HG02884 (cell line): Measurements from ENCODE around the gene ZNF503.

Experiments used
- ATAC-seq: cut with Tn5 transposase; IDR thresholded peaks from one replicate; pipeline ENCODE4 v1.9.1; 2021; ENCODE audit warnings: mild to moderate bottlenecking, moderate library complexity; ENCODE audit not compliant: unreplicated experiment

ZNF503 gene

GRCh38 chr10:75407713-75408508, 6.3 kb upstream of the ZNF503 start:
- ATAC-seq: no peak

GRCh38 chr10:75407224-75407712, 5.7 kb upstream of the ZNF503 start:
- no peak for ATAC-seq

GRCh38 chr10:75406462-75407223, 5.1 kb upstream of the ZNF503 start:
- ATAC-seq: no peak

- no peak for ATAC-seq
Measured at GRCh38 chr10:75405598-75406461, 4.3 kb upstream of the ZNF503 start.

- no peak for ATAC-seq
Measured at GRCh38 chr10:75404815-75405597, 3.4 kb upstream of the ZNF503 start.

GRCh38 chr10:75403939-75404814, 2.6 kb upstream of the ZNF503 start:
- no peak for ATAC-seq

- no peak for ATAC-seq
Measured at GRCh38 chr10:75403144-75403938, 1.8 kb upstream of the ZNF503 start.

GRCh38 chr10:75402486-75403143, 1.1 kb upstream of the ZNF503 start:
- no peak for ATAC-seq

- no peak for ATAC-seq
Measured at GRCh38 chr10:75400771-75401568, 594 bp downstream of the ZNF503 start.

- ATAC-seq: no peak
Measured at GRCh38 chr10:75400163-75400770, 1.3 kb downstream of the ZNF503 start.

- no peak for ATAC-seq
Measured at GRCh38 chr10:75399461-75400162, 2.0 kb downstream of the ZNF503 start.

- no peak for ATAC-seq
Measured at GRCh38 chr10:75398692-75399460, 2.7 kb downstream of the ZNF503 start.

GRCh38 chr10:75398200-75398691, 3.3 kb downstream of the ZNF503 start:
- ATAC-seq: no peak

GRCh38 chr10:75397496-75398199, 3.9 kb downstream of the ZNF503 start:
- ATAC-seq: no peak
